Osteoblast (primary cell): ENCODE results near the gene MBP. TPM values are rescaled to one million over a fixed set of nuclear protein-coding genes. Genes with fewer than 3 reads are reported as not detected.

Experiments
- DNase-seq: peaks from one replicate; pipeline ENCODE4 v3.0.0; 2011; ENCODE audit warnings: low spot score, mixed read lengths; ENCODE audit not compliant: insufficient read length; ENCODE audit errors: missing footprints
- H2AFZ ChIP-seq: 2 replicates; pipeline ENCODE4 v1.6.0; 2011; ENCODE audit warnings: mild to moderate bottlenecking, low read length
- H3K27ac ChIP-seq: 2 replicates; pipeline ENCODE4 v1.5.1; 2011; ENCODE audit warnings: mild to moderate bottlenecking, low read depth, low read length, moderate library complexity
- H3K27me3 ChIP-seq: 2 replicates; pipeline ENCODE4 v1.6.0; 2012; ENCODE audit warnings: mild to moderate bottlenecking, control low read depth, inconsistent platforms, low read length, moderate library complexity; ENCODE audit not compliant: insufficient read depth
- H3K36me3 ChIP-seq: 2 replicates; pipeline ENCODE4 v1.5.1; 2011; ENCODE audit warnings: mild to moderate bottlenecking, low read length, control low read depth, moderate library complexity; ENCODE audit not compliant: insufficient read depth
- H3K4me1 ChIP-seq: 2 replicates; pipeline ENCODE4 v1.5.1; 2011; ENCODE audit warnings: mild to moderate bottlenecking, low read length, control low read depth, moderate library complexity; ENCODE audit not compliant: insufficient read depth
- H3K4me2 ChIP-seq: 2 replicates; pipeline ENCODE4 v1.6.0; 2011; ENCODE audit warnings: mild to moderate bottlenecking, low read length; ENCODE audit not compliant: insufficient read depth
- H3K4me3 ChIP-seq: fragments of 200-600 bp; sonication (generic); 3 replicates; pipeline ENCODE4 v1.5.1; 2012; ENCODE audit warnings: mild to moderate bottlenecking, low read length, inconsistent platforms; ENCODE audit not compliant: insufficient read depth
- H3K79me2 ChIP-seq: 2 replicates; pipeline ENCODE4 v1.6.0; 2012; ENCODE audit warnings: mild to moderate bottlenecking, low read length, control low read depth, inconsistent platforms; ENCODE audit not compliant: insufficient read depth
- H3K9me3 ChIP-seq: 2 replicates; pipeline ENCODE4 v1.5.1; 2011; ENCODE audit warnings: low read depth, low read length, control low read depth
- H4K20me1 ChIP-seq: 2 replicates; pipeline ENCODE4 v1.6.0; 2012; ENCODE audit warnings: mild to moderate bottlenecking, low read length, control low read depth; ENCODE audit not compliant: insufficient read depth
- total RNA-seq: library from RNA; depleted of rRNA; stranded (reverse); fragments of >200 nt; gene quantifications from 2 replicates; pipeline ENCODE4 v1.2.3, GENCODE V29; 2012
- TF ChIP-seq, protein P1 (sequence below): IDR thresholded peaks from 2 replicates; pipeline ENCODE4 v1.5.1; 2011; ENCODE audit warnings: mild to moderate bottlenecking, low read depth, low read length, moderate library complexity; ENCODE audit errors: extremely low read depth

The MBP gene
- total RNA-seq, 1 donor, result 2.2 TPM

- H3K4me1 ChIP-seq, result peaks cover 3% of the 10 kb centered on the region
- H3K4me2 ChIP-seq, result peak overlapping the region; percentile 76
- H3K4me3 ChIP-seq, result no peak overlapping the region
- no peaks in the 10 kb centered on the region for H3K36me3 ChIP-seq
- H3K9me3 ChIP-seq, result no peaks in the 10 kb centered on the region
- H3K27ac ChIP-seq, result no peak overlapping the region
- H2AFZ ChIP-seq, result no peak overlapping the region
- peak; percentile 96 for DNase-seq
- H3K27me3 ChIP-seq, result peaks cover 26% of the 10 kb centered on the region
- H4K20me1 ChIP-seq, result no peaks in the 10 kb centered on the region
- H3K79me2 ChIP-seq, result no peaks in the 10 kb centered on the region
- TF ChIP-seq, protein P1, sequence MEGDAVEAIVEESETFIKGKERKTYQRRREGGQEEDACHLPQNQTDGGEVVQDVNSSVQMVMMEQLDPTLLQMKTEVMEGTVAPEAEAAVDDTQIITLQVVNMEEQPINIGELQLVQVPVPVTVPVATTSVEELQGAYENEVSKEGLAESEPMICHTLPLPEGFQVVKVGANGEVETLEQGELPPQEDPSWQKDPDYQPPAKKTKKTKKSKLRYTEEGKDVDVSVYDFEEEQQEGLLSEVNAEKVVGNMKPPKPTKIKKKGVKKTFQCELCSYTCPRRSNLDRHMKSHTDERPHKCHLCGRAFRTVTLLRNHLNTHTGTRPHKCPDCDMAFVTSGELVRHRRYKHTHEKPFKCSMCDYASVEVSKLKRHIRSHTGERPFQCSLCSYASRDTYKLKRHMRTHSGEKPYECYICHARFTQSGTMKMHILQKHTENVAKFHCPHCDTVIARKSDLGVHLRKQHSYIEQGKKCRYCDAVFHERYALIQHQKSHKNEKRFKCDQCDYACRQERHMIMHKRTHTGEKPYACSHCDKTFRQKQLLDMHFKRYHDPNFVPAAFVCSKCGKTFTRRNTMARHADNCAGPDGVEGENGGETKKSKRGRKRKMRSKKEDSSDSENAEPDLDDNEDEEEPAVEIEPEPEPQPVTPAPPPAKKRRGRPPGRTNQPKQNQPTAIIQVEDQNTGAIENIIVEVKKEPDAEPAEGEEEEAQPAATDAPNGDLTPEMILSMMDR, result peak; percentile 83
Measured at GRCh38 chr18:76982841-76983583, 149.6 kb downstream of the MBP start.

- Histone ChIP-seq H3K4me3 (no peak overlapping the region), H3K79me2 (no peaks in the 10 kb centered on the region), H3K36me3 (no peaks in the 10 kb centered on the region), H3K4me1 (peaks cover 3% of the 10 kb centered on the region), H3K9me3 (no peaks in the 10 kb centered on the region), H4K20me1 (no peaks in the 10 kb centered on the region), H2AFZ (no peak overlapping the region), H3K27ac (no peak overlapping the region), H3K4me2 (no peak overlapping the region), H3K27me3 (peaks cover 18% of the 10 kb centered on the region)
- TF ChIP-seq, protein P1, result no peak
- no peak for DNase-seq
Measured at GRCh38 chr18:76982038-76982437, 150.5 kb downstream of the MBP start.

DNA sequence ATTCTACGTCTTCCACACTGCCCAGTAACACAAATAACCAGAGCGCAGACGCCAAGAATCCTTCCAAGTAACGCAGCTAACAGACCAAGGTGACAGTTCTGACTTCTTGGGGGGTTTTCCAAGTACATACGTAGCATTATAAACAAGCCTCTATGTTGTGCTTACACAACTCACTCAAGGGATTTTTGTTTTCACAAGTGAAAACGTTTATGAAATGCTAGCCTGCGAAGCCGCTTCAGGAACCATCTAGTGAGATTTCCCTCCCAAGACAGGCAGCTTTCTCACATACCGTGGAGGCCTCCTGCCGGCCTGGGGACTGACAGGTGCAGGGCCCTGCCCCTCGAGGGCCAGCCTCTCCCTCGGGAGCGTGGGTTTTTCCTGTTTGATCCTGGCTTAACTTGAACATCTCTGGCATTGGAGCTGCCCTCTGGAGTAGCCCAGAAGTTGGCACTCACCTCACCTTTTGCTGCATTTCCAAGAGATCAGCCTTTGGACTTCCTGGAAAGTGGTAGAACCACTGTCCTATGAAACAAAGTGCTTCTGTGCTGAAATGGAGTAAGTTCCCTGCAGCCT is 151.1 kb downstream of the MBP start:
- H4K20me1 ChIP-seq, result no peaks in the 10 kb centered on the region
- H3K27me3 ChIP-seq, result peaks cover 14% of the 10 kb centered on the region
- H3K4me2 ChIP-seq, result no peak overlapping the region
- no peaks in the 10 kb centered on the region for H3K79me2 ChIP-seq
- no peak overlapping the region for H2AFZ ChIP-seq
- H3K9me3 ChIP-seq, result no peaks in the 10 kb centered on the region
- DNase-seq, result no peak
- H3K4me3 ChIP-seq, result no peak overlapping the region
- no peak overlapping the region for H3K27ac ChIP-seq
- no peaks in the 10 kb centered on the region for H3K36me3 ChIP-seq
- peaks cover 3% of the 10 kb centered on the region for H3K4me1 ChIP-seq
- TF ChIP-seq, protein P1, result no peak

DNA sequence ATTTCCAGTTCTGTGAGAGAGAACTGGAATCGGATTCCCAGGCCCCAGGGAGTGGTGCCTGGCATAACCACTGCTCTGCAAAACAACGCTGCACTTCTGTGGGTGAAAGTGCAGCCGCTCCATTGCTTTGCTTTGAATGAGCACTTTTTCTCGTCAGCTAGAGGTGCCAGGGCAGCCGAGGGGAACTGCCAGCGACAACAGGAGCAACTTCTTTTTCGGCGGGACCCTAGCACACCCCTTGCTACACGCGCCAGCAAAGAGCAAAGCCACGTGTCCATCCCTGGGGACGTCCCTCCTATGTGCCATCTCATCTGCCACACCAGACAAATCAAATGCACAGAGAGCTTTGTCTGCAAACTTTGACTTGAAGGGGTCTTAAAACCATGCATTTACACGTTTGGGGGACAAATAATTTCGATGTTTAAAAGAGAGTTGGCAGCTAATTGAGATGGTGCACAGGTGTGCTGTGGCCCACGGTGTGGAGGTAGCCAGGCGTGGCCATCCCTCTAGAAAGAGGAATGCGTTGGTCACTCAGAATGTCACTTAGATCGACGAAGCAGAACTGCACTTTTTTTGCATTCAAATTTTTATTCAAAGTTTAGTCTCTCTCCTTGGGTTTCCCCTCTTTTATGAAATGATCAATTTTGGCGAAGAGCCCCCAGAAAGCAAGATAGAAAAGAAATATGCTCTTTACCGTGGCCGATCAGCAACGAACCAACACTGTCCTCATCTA is 151.8 kb downstream of the MBP start:
- H3K4me2 ChIP-seq, result no peak overlapping the region
- no peaks in the 10 kb centered on the region for H4K20me1 ChIP-seq
- peaks cover 14% of the 10 kb centered on the region for H3K27me3 ChIP-seq
- H3K27ac ChIP-seq, result no peak overlapping the region
- no peaks in the 10 kb centered on the region for H3K36me3 ChIP-seq
- no peaks in the 10 kb centered on the region for H3K9me3 ChIP-seq
- TF ChIP-seq, protein P1, result no peak
- no peaks in the 10 kb centered on the region for H3K79me2 ChIP-seq
- DNase-seq, result no peak
- H3K4me1 ChIP-seq, result peaks cover 3% of the 10 kb centered on the region
- no peak overlapping the region for H3K4me3 ChIP-seq
- no peak overlapping the region for H2AFZ ChIP-seq
